ENCODE measurements around the gene TP63.

TP63 gene

DNA sequence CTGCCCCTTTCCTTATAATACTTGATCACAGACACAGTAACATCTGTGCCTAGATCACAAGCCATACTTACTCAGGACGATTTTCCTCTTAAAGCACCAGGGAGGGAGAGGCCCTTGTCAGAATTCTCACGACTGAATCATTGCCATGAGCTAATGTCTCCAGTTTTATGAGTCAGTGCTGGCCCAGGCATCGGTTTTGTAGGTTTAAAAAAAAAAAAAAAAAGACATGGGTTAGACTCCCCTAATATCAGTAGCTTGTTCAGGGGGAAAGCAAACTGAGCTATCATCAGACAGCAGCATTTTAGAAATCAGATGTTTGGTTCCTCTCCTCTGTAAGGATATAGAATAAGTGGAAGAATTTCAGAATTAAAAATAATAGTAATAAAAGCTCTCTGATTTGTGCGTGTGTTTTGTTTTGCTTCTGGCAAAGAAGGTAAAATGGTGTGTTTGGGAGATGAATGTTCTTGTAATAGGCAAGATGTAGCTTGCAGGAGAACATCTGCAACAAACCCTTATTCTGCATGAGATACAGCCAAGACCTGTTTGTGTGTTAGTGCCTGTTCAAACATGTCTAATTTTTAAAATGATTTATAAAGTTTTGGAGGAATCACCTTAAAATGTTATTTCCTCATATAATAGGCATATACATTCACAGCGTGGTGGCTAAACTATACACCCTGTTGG, 193.6 kb downstream of the TP63 start:
- peak; percentile 55 for DNase-seq

GRCh38 chr3:189826566-189826965, 195.4 kb downstream of the TP63 start:
- DNase-seq, result no peak

GRCh38 chr3:189827108-189827507, 195.9 kb downstream of the TP63 start:
- DNase-seq, result no peak

- DNase-seq, result no peak
Observed at GRCh38 chr3:189830401-189830800, 199.2 kb downstream of the TP63 start.

DNA sequence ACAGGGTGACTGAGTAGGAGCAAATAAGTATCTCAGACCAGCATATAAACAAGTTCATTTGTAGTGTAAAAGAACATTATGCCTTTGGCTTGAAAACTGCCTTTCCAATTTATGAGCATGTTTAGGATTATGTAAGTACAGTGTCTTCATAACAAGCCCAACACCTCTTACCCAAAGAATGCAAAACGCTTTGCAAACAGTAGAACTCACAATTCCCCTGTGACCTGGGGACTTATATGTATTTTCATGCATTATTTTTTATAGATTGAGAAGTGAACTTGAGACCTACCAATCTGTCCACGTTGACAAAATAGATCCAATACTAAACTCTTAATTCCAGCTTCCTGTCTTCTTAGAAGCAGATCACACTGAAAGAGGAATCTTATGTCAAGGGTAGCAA, 202.1 kb downstream of the TP63 start:
- no peak for DNase-seq

- no peak for DNase-seq
Observed at GRCh38 chr3:189833996-189834395, 202.8 kb downstream of the TP63 start.

DNA sequence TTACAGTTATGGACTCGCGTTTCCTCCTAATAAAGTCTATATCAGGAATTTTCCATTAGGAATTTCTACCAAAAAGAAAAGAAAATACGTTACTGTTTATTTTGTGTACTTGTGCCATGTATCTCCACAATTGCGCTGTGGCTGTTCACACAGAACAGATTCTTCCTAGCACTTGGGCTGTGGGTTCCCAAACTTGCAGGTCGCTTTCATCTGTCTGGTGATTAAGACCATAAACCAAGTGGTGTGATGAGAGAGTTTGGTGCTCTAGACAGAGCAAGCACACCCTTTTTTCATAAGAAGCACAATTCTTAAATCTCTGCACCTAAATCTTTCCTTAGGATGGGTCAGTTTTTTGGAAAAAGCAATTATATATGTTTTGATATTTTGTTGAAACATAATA, 203.3 kb downstream of the TP63 start:
- no peak for DNase-seq

GRCh38 chr3:189836795-189837194, 205.6 kb downstream of the TP63 start:
- DNase-seq, result no peak

- no peak for DNase-seq
Observed at GRCh38 chr3:189838291-189838690, 207.1 kb downstream of the TP63 start.

DNA sequence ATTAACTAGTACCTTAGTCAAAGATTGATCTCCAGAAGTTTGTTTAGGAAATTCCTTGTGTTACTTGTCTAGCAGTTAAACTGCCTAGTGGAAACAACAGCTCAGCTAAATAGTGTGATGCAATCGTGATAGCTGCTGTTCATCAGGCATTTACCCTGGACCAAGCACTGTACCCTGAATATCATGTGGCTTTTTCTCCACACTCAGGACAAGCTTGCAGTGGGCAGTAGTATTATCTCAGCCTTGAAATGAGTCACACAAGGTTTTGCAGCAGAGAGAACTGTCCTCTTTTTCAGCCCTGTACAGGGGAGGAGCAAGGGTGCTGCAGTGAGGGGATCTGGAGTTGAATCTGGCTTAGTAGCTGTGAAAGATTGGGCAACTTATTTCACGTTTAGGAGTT, 208.4 kb downstream of the TP63 start:
- DNase-seq, result no peak

DNA sequence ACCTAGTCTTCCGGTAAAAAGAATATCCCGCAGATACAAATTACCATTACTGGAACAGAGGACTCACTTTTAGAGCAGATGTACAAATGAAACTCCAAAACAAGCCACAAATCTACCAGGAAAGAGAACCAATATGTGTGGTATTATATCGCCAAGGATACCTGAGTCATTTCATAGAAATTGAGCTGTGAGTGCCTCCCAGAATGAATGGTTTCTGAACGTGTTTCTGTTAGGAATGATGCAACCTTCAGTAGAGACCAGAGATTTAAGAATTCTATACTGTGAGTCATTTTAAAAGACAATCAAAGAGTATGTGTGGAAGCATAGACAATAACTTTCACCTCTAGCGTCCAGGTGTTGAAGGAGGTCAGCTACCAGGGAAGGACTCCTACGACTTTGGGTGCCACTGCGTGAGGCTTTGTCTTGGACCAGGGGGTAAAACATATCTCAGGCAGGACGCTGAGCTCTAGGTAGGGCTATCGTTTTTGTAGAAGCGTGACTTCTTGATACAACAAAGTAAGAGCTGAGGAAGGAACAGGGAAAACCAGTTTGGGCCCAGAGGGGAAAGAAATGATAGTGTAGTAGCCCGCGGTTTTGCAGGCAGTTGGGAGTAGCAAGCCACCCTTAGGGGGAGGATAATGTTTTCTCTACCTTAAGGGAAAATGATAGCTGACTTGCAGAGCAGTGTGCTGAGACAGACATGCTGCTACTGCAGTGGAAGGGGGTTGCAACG, 210.4 kb downstream of the TP63 start:
- no peak for DNase-seq

DNA sequence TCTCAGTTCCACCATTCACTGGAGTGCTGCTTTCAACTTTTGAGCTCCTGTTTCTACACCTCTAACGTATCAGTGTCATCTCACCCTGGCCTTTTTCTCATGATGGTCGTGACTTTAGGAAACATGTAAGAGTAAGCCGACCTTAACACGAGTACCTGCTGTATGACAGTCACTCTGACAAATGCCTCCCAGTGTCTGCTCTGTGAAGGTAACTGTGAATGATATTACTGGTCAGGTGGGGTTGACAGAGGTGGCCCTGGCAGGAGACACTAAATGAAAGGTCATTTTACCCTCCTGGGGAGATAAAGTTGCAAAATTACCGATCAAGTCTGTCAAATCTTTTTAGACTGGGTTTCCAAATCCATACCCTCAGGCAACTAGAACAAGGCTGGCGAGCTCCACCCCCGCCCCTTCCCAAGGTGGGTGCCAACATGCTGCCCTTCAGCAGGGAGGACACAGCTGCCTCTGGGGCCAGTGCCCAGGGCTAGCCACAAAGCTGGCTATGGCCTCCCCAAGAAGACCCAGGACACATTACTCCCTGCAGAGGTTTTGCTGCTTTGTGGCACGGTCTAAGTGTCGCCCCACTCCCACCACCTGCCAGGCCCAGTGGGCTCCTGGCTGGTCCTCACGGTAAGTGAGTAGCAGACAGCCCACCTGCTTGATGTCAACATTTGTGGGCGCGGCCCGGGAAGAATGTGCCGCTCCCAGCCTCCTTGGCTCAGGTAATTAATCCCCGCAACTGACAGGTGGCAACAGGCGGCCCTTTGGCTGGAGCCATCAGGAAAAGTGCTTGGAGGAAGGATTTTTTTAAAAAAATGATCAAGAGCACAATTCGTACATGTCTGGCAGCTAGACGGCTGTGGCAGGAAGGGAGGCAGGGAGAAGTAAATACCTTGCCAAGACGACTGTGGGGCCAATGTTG, 211.8 kb downstream of the TP63 start:
- no peak for DNase-seq

DNA sequence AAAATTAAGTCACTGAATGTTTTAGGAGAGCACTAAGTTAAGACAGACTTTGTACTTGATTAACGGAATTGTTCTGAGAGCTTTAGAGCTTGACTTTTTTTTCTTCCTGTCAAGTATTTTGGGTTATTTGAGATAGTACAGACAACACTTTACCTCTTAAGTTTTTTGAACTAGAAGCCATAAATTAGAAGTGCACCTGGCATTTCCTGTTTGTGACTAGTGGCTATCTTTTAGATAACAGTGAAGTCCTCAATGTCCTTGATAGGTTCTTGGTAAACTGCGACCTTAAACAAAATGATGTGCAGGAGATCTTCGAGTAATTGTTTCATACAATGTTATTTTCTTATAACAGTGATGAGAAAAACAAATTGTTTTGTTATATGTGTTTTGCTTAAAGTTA, 213.9 kb downstream of the TP63 start:
- no peak for DNase-seq

DNA sequence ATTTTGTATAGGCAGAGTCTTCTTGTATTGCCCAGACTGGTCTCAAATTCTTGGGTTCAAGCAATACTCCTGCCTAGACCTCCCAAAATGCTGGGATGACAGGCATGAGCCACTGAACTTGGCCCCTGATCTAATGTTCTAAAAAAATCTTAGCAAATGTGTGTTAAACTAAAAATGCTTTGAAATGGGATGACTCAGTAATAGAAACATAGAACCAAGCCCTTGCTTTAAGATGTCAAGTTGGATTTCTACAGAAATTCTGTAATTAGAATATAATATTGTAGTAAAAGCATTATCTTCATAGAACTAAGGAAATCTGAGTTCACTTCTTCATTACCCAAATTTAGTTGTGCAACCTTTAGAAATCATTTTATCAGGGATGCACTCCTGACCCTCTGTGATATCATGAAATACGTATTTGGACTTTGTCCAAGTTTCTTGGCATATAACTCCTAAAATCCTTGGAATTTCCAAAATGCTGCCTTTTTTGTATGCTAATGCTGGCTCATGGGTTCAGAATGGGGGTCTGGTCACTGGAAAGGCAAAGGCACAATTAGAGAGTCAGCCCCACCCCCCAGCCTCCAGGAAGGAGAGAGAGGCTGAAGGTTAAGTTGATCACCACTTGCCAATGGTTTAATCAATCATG, 217.3 kb downstream of the TP63 start:
- no peak for DNase-seq

- no peak for DNase-seq
Observed at GRCh38 chr3:189849262-189849661, 218.1 kb downstream of the TP63 start.

GRCh38 chr3:189851682-189852081, 220.5 kb downstream of the TP63 start:
- DNase-seq, result no peak

DNA sequence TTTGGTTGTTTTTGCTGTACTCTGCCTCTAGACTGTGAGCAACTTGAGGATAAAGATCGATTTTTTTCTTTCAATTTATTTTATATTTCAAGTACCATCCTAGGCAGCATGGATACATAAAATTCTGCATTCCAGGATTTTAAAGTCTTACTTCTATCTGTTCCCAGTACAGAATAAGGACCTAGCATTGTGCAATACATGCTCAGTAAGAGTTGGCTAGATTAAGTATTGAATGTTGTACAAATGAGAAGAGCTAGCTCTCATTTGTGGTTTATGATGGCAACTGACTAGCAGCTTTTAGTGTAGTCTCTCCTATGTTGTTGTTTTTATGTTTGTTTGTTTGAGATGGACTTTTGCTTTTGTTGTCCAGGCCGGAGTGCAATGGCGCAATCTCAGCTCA, 222.7 kb downstream of the TP63 start:
- no peak for DNase-seq

- DNase-seq, result no peak
Observed at GRCh38 chr3:189860296-189860695, 229.1 kb downstream of the TP63 start.

- no peak for DNase-seq
Observed at GRCh38 chr3:189862385-189862998, 231.3 kb downstream of the TP63 start.

- DNase-seq, result no peak
Observed at GRCh38 chr3:189863031-189863430, 231.8 kb downstream of the TP63 start.

GRCh38 chr3:189868061-189868460, 236.9 kb downstream of the TP63 start:
- DNase-seq, result no peak

DNA sequence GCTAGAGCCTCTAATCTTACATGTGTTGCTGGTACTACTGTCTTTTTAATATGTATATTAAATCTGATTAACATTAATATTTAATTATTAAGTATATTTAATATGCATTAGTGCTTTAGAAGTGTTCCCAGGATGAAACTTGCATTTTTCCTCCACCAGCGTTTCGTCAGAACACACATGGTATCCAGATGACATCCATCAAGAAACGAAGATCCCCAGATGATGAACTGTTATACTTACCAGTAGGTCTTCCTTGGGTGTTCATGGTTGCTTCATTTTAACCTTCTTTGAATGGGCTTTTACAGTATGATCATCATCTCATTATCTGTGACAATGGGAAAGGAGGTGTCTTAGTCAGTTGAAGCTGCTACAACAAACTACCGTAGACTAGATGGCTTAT, 238.0 kb downstream of the TP63 start:
- DNase-seq, result no peak

GRCh38 chr3:189871418-189871817, 240.2 kb downstream of the TP63 start:
- no peak for DNase-seq

Measured in amniotic stem cell (primary cell).